GOT3 (cell line): ENCODE measurements around the gene PFKFB2.

Experiments used
- DNase-seq: peaks from one replicate; lab custom pipeline; 2025; ENCODE audit warnings: mixed read lengths; lab: John Stamatoyannopoulos, UW

PFKFB2 gene

DNA sequence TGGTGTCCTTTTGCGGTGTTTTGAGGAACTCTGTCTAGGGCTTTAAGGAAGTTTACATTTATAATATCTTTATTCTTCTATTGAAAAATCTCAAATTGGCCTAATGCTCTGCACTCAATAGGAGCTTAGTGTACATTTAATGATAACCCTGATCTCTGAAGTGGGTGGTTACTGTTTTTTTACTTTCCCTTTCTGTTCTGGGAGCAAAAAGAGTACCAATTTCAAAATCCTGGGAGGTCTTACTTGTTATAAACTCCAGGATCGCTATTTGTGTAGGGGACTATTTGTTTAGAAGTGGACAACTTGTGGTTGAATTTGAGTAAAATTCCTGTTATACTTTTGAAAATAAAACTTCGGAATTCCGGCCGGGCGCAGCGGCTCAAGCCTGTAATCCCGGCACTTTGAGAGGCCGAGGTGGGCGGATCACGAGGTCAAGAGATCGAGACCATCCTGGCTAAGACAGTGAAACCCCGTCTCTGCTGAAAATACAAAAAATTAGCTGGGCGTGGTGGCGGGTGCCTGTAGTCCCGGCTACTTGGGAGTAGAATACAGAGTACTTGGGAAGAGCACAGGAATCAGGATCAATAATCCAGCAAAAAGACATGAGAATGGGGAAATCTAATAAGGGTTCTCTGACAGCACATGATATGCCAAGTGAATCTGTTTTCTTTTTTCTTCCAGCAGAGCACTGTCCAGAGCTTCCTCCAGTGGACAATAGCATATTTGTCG, 36.7 kb downstream of the PFKFB2 start:
- no peak for DNase-seq

DNA sequence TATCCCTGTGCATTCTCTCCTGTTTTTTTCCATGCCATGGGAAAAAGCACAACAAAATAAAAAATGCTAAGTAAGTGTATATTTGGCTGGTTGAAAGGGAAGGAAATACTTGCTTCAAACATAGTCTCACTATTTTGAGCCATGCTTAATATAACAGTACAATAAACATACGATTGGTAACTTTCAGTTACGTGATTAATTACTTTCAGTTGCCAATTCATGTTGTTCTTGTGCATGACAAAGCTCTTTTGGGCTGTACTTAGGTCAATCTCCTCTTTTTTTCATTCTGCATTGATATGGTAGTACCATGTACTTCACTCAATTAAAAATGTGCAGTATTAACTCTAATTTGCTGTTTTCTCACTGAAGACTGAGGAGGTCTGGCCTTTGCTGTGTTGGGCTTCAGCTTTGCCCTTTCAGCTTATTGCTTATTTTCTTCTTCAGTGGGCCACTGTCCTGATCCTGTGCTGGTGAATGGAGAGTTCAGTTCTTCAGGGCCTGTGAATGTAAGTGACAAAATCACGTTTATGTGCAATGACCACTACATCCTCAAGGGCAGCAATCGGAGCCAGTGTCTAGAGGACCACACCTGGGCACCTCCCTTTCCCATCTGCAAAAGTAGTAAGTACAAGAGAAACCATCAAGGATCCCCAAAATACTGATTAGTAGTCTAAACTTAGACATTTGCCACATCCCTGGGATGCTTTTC, 38.3 kb downstream of the PFKFB2 start:
- DNase-seq, result no peak

DNA sequence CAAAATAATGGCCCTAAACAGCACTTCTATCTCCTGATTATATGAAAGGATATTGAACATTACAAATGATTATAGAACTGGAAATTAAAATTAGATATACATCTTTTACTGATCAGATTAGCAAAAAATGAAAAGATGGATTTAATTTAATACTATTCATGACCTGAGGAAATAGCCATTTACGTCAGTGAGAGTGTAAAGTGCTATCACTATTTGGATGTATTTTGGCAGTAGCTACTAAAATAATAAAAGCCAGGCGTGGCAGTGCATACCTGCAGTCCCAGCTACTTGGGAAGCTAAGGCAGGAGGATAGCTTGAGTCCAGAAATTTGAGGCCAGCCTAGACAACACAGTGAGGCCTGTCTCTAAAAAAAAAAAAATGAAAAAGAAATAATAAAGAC, 40.9 kb downstream of the PFKFB2 start:
- DNase-seq, result no peak

DNA sequence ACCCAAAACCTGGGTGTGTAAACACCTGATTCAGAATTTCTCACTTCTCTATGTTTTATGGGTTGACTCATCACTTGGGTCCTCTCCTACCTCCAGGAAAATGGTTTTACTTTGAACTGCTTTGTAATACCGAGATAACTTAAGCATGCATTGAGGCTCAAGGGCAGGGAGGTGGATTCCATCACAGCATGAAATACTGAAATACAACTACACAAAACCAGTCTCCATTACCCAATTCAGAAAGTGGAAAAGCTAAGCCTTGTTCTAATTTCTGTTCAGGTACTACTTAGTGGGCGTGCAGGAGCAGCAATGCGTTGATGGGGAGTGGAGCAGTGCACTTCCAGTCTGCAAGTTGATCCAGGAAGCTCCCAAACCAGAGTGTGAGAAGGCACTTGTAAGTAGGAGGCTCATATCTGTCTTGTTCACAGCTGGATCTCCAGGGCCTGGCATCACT, 44.8 kb downstream of the PFKFB2 start:
- no peak for DNase-seq

DNA sequence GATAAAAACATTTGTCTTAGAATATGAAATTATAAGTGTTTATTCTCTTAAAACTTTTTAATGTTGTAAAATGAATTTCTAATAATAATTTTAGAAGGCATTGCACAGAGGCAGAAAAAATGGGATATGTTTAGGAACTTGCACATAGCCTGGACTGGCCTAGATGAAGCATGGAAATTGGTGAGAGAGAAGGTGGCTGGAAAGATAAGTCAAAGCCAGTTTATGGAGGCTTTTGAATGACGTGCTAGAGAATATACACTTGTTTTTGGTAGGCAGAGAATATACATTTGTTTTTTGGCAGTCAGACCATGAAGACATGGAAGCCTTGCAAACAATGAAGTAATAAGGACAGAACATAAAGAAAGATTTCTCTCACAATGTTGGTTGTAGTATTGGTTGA, 48.6 kb downstream of the PFKFB2 start:
- no peak for DNase-seq

DNA sequence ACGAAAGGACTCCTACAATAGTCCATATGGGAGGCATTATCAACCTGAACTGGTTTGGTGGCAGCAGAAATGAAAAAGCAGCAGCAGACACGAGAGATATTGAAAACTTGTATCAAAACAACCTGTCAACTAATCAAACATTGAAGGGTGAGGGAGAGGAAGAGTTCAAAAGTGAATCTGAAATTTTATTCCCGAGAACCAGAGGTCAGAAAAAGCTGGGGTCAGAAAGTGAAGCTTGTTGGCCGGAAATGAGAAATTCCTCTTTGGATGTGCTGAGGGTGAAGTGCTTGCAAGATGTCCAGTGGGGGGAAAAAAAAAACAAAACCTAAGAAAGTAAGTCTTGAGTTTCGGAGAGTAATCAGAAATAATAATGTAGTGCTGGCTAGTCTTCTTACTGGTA, 49.1 kb downstream of the PFKFB2 start:
- no peak for DNase-seq

DNA sequence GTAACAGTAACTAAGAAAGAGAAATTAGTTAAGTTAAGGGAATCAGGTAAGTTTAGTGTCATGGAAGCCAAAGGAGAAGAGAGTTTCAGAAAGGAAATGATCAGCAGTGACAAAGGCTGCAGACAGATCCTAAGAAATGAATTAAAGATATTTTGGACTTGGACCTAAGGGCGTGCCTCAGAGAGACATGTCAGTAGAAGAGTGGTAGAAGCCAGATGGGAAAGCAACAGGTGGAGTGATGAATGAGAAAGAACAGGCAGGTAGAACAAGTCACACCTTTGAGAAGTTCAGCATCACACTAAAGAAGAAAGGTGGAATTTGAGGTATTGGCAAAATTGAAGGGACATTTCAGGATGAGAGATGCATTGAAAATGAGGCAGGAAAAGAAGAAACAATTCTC, 49.6 kb downstream of the PFKFB2 start:
- no peak for DNase-seq

DNA sequence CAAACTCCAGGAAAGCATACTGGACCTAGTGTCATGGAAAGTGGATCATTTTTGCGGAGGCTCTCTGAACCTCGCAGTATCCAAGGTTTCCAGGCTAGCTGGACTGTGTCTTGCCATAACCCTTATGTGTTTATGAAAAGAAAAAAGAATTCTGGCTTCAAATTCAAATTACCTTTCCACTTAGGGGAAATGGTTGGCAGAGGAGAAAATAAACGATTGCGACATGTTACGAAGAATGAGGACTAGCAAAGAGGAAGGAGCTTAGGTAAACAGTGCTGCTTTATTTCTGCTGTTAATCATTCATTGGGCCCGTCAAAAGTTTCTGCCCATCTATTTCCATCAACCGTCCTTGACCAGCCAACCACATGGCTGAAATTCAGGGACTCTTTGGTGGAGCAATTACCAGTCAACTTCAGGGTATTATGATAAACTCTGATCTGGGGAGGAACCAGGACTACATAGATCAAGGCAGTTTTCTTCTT, 50.9 kb downstream of the PFKFB2 start, which contains the start of gene C4BPA:
Gene C4BPA, plus strand, starts transcription at position 342 of the 482 bp plus-strand sequence. CDS start 8,793 bp downstream, outside the sequence.
- DNase-seq, result no peak

DNA sequence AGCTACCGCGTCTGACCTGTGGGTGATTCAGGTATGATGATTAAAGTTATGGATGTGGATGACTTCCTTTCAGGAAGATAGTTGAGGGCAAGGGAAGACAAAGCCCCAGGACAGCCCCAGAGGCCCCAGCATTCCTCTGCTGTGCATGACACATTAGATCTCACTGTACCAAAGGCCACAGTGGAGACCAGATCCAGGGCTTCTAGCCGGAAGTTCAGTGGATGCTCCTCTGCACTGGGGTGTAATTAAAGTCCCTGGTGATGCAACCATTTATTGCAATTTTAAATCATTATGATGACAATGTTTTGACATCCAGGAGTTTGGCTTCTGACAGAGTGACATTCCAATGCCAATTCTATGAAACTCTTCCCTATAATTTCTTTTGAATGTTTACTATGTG, 55.9 kb downstream of the PFKFB2 start:
- DNase-seq, result no peak

DNA sequence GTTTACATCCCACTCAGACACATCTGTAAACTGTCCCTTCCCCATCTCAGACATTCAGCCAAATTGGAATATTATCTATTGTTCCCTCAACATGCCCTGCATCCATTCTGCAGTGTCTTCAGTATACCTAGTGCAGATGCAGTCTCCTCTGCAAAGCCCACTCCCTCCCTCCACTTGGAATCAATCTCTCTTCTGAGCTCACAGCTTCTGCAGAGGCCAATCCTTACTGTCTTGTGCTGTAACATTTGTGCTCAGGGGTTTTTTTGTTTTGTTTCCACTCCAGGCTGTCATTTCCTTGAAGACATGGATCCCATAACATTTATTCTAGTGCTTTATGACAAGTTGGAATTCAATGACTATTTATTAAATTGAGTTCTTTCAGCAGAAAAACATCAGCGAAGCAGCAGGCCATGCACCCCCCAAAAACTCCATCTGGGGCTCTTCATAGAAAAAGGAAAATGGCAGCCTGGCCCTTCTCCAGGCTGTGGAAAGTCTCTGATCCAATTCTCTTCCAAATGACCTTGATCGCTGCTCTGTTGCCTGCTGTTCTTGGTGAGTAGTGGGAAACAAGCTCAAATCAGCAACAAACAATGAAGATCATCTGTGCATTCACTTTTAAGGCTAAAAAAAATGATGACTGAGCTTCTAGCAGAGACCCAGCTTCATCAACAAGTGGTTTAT, 59.7 kb downstream of the PFKFB2 start:
- no peak for DNase-seq

DNA sequence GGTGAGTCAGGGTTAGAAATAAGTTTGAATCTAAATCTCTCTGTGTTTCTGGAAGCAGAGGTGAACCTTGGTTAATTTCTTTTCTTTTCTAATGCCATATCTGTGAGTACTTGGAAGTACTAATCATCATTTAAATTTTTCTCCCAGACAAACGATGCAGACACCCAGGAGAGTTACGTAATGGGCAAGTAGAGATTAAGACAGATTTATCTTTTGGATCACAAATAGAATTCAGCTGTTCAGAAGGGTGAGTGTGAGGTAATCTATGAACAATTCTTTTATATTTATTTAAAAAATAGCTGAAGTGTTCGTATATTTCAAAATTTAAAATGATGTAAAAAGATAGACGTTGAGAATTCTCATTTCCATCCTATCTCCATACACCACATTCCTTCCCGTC, 62.2 kb downstream of the PFKFB2 start:
- DNase-seq, result no peak

DNA sequence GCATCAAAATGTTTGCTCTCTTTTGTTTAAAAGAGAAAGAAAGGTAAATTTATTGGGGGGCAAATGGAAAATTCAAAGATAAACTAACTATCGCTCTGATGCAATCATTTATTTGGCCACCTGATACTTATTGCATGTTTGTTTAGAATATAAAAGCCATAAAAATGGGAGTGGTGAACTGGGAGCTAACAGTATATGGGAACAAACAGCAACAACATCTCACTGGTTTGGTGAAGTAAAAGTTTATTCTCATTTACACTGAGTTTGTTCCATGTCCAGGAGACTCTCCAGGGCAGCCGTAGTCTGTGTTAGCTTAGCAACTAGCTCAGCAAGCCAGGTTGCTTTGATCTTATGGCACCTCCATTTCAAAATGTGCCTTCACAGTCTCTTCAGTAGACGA, 71.3 kb downstream of the PFKFB2 start:
- DNase-seq, result no peak

DNA sequence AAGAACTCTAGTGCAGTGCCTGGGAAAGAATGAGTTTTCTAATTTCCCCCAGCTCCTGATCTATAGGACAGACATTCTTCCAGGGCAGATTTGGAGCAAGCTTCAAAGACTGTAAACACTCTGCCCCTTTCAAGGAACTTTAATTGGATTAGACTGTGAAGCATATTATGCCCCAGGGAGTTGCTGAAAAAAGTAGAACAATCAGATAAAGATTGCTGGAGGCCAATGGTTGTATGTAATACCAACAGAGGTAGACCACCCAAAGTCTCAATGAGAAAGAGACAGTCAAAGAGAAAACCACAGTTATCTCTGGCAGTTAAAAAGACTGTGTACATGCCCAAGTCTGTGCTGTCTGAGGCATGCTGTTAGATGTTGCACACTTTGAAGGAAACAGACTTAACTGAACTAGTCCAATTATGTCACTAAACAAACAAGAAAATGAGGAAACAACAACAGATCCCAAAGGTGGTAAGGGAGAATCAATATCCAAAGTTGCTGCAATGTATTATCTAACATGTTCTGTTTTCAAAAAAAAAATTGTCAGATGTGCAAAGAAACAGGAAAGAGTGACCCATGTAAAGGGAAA, 75.4 kb downstream of the PFKFB2 start:
- DNase-seq, result no peak

DNA sequence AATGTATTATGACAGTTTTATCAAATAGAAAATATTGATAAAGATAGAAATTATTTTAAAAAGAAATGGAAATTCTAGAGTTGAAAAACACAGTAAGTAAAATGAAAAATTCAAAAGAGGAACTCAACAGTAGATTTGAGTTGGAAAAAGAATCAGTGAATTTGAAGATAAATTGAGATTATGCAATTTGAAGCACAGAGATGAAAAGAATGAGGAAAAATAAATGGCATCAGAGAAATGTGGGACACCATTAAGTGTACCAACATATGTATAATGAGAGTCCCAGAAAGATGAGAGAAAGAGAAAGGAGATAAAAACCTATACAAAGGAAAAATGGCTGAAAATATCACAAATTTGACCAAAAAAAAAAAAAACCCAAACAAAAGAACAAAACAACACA, 76.0 kb downstream of the PFKFB2 start:
- DNase-seq, result no peak
